K562 (cell line): ENCODE measurements around the gene MBOAT1. TPM values are rescaled to one million over a fixed set of nuclear protein-coding genes. Genes with fewer than 3 reads are reported as not detected.

Experiments
- CHCHD3 ChIP-seq: fragments of 250-450 bp; sonication (Bioruptor Pico); IDR thresholded peaks from 2 replicates; pipeline ENCODE4 v2.1.2; 2022; ENCODE audit warnings: mild to moderate bottlenecking
- NFE2L1 ChIP-seq: fragments of 450-650 bp; IDR thresholded peaks from 2 replicates; pipeline ENCODE4 v1.6.1; 2016; ENCODE audit warnings: missing genetic modification characterization, low read depth, mild to moderate bottlenecking, missing compliant biosample characterization, moderate library complexity, borderline replicate concordance
- ZNF282 ChIP-seq: sonication (generic); formaldehyde crosslinking; IDR thresholded peaks from 2 replicates; pipeline ENCODE4 v1.8.1; 2023; ENCODE audit warnings: missing genetic modification reagents
- ZNF668 ChIP-seq: fragments of 250-450 bp; sonication (Bioruptor Pico); IDR thresholded peaks from 2 replicates; pipeline ENCODE4 v1.8.0; 2022; ENCODE audit warnings: mild to moderate bottlenecking, inconsistent platforms
- ZSCAN29 ChIP-seq: fragments of 450-650 bp; IDR thresholded peaks from 2 replicates; pipeline ENCODE4 v1.6.1; 2017
- polyA plus RNA-seq, 8 experiments: library from polyadenylated mRNA; depleted of rRNA in 4 of 8; stranded (reverse) in 5 of 8; unstranded in 3 of 8; fragments of >200 nt; fragmentation: Nextera tagmentation in 2 of 8; fragmentation: Illumina TruSeq in 1 of 8; extraction: Ambion mirVana in 2 of 8; extraction: Trizol in 1 of 8; gene quantifications; 2 replicates each; pipeline versions ENCODE4 v1.2.1 to v1.2.3, GENCODE V29; 2011 to 2014; ENCODE audit warnings: inconsistent platforms in 1 of 8, missing spikeins in 1 of 8
- total RNA-seq, 7 experiments: library from RNA; depleted of rRNA in 6 of 7; stranded (reverse); fragments of >200 nt in 6 of 7; fragmentation: Illumina TruSeq in 2 of 7; extraction: Trizol in 2 of 7; gene quantifications; 2 replicates each; pipeline versions ENCODE4 v1.2.1 to v1.2.3, GENCODE V29; 2011 to 2021; ENCODE audit warnings: low replicate concordance in 1 of 7
- TF ChIP-seq, protein P1 (sequence below): fragments of 450-650 bp; IDR thresholded peaks from 2 replicates; pipeline ENCODE4 v1.7.1; 2018; ENCODE audit warnings: mild to moderate bottlenecking, low read depth; ENCODE audit not compliant: partially characterized antibody
- TF ChIP-seq, protein P2 (sequence below): fragments of 250-450 bp; sonication (Bioruptor Pico); IDR thresholded peaks from 2 replicates; pipeline ENCODE4 v1.5.1; 2021; ENCODE audit warnings: mild to moderate bottlenecking
- TF ChIP-seq, protein P3 (sequence below): fragments of 450-650 bp; formaldehyde crosslinking; IDR thresholded peaks from 2 replicates; pipeline ENCODE4 v1.4.0; 2022; ENCODE audit warnings: missing genetic modification characterization

The MBOAT1 gene
- total and polyA plus RNA-seq, 9 of the 15 experiments (the other 6 are each of a cell fraction or from before 2014, with no cell fraction given), result 0.13 to 16.5 (median 10.3) TPM

DNA sequence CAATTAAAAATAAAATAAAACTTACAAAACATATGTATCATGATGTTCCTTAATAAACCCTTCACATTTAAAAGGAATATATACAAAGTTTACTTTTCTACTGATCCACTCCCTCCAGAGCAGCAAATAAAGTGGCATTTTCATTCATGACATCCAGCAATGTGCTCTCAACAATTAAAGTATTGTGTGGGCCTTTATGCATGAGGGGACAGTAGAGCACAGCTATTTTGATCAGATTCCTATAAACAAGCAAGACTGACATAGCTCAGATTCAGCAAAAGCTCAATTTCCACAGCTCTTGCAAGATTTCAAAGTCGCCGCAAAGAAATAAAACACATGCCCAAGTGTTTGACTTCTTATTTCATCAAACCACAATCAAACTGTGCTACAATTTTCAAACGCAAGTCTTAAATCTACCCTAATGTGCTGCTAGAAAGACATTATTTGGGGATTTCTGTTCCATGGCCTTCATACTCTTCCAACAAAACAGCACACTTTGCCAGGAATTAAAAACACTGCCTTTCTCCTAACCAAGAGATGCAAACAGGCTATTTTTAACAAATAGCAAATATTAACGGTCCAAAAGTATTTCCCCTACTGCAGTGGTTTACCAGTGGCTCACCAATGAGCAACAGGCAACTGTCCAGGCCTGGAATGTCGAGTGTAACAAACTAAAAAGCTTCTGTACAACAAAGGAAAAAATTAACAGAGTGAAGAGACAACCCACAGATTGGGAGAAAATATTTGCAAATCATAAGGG lies 52.3 kb downstream of the MBOAT1 start (continued):
- TF ChIP-seq, protein P1, sequence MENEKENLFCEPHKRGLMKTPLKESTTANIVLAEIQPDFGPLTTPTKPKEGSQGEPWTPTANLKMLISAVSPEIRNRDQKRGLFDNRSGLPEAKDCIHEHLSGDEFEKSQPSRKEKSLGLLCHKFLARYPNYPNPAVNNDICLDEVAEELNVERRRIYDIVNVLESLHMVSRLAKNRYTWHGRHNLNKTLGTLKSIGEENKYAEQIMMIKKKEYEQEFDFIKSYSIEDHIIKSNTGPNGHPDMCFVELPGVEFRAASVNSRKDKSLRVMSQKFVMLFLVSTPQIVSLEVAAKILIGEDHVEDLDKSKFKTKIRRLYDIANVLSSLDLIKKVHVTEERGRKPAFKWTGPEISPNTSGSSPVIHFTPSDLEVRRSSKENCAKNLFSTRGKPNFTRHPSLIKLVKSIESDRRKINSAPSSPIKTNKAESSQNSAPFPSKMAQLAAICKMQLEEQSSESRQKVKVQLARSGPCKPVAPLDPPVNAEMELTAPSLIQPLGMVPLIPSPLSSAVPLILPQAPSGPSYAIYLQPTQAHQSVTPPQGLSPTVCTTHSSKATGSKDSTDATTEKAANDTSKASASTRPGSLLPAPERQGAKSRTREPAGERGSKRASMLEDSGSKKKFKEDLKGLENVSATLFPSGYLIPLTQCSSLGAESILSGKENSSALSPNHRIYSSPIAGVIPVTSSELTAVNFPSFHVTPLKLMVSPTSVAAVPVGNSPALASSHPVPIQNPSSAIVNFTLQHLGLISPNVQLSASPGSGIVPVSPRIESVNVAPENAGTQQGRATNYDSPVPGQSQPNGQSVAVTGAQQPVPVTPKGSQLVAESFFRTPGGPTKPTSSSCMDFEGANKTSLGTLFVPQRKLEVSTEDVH, result no peak
- TF ChIP-seq ZSCAN29 (no peak), ZNF668 (CRISPR knock-in tag) (no peak), ZNF282 (CRISPR knock-in tag) (no peak), NFE2L1 (tag) (no peak), CHCHD3 (no peak)
- TF ChIP-seq, protein P2, sequence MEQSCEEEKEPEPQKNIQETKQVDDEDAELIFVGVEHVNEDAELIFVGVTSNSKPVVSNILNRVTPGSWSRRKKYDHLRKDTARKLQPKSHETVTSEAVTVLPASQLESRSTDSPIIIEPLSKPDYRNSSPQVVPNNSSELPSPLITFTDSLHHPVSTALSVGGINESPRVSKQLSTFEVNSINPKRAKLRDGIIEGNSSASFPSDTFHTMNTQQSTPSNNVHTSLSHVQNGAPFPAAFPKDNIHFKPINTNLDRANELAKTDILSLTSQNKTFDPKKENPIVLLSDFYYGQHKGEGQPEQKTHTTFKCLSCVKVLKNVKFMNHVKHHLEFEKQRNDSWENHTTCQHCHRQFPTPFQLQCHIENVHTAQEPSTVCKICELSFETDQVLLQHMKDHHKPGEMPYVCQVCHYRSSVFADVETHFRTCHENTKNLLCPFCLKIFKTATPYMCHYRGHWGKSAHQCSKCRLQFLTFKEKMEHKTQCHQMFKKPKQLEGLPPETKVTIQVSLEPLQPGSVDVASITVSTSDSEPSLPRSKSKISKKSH (CRISPR knock-in tag), result no peak
- TF ChIP-seq, protein P3, sequence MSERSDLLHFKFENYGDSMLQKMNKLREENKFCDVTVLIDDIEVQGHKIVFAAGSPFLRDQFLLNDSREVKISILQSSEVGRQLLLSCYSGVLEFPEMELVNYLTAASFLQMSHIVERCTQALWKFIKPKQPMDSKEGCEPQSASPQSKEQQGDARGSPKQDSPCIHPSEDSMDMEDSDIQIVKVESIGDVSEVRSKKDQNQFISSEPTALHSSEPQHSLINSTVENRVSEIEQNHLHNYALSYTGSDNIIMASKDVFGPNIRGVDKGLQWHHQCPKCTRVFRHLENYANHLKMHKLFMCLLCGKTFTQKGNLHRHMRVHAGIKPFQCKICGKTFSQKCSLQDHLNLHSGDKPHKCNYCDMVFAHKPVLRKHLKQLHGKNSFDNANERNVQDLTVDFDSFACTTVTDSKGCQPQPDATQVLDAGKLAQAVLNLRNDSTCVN (CRISPR knock-in tag), result no peak
